Measurements from ENCODE around the gene DEFB125.
"Not testable (repeated sequence)": the region's sequence is repeated elsewhere in the genome, so short reads cannot be mapped to it uniquely, and the experiment has no call there.

The DEFB125 gene

DNA sequence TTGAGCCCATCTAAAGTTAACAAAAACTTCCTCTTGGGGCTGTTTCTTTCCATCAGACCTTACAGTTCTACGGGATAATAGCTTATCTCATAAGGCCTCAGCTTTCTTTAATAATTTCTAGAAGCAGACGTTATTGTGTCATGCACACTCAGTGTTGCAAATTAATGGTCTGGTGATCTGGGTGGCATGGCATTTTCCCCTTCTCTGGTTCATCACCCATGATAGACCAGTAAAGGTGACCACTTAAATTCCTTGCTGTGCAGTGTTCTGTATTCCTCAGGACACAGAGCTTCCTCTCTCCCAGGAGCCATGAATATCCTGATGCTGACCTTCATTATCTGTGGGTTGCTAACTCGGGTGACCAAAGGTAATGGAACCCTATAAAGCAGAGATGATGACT lies at the start of gene DEFB125:
DEFB125 (plus strand) TSS at position 272 of the 400 bp plus-strand sequence; CDS start at position 310, 38 bp downstream.
- no peak for DNase-seq (ENCODE audit: low read depth in 2 of 2)

GRCh38 chr20:60035-60918 lies 27.2 kb upstream of the DEFB125 start:
- DNase-seq (ENCODE audit: low read depth in 2 of 2) = no peak

- DNase-seq (ENCODE audit: low read depth in 2 of 2) = no peak
Observed at GRCh38 chr20:61230-61629, 26.2 kb upstream of the DEFB125 start.

GRCh38 chr20:61757-62156 lies 25.7 kb upstream of the DEFB125 start:
- DNase-seq (ENCODE audit: low read depth in 2 of 2) = no peak

GRCh38 chr20:62487-62886 lies 25.0 kb upstream of the DEFB125 start:
- DNase-seq (ENCODE audit: low read depth in 2 of 2) = no peak

GRCh38 chr20:64026-64603 lies 23.4 kb upstream of the DEFB125 start:
- DNase-seq (ENCODE audit: low read depth in 2 of 2) = no peak

DNA sequence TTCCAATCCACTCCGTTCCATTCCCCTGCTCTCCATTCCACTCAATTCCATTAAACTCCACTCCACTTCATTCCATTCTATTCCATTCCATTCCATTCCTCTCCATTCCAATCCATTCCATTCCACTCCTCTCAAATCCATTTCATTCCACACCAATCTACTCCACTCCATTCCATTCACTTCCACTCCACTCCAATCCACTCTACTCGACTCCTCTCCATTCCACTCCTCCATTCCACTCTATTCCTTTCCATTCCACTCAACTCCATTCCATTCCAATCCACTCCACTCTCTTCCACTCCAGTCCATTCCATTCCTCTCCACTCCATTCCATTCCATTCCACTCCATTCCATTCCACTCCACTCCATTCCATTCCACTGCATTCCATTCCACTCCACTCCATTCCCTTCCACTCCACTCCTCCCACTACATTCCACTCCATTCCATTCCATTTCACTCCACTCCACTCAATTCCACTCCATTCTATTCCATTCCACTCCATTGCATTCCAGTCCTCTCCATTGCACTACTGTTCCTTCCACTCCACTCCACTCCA lies 22.6 kb upstream of the DEFB125 start:
- no peak for DNase-seq (ENCODE audit: low read depth in 2 of 2)

DNA sequence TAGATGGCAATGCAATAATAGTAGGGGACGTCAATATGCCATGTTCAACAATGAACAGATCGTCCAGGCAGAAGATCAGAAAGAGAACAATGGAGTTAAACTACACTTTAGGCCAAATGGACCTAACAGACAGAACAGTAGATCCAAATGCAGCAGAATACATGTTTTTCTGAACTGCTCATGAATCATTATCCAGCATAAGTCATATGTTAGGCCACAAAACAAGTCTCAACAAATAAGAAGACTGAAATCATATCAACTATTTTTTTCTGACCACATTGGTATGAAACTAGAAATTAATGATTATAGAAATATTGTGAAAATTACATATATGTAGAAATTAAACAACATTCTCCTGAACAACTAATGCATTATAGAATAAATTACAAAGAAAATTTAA lies 10.2 kb upstream of the DEFB125 start:
- no peak for DNase-seq (ENCODE audit: low read depth in 2 of 2)

DNA sequence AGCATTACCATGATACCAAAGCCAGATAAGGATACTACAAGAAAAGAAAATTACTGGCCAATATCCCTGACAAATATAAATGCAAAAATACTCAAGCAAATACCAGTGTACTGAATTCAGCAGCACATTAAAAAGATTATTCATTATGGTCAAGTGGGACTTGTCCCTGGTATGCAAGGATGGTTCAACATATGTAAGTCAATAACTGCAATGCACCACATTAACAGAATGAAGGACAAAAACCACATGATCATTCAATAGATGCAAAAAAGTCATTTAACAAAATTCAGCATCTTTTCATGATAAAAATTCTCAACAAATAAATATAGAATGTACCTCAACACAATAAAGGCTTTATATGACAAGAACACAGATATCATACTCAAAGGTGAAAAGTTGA lies 9.1 kb upstream of the DEFB125 start:
- no peak for DNase-seq (ENCODE audit: low read depth in 2 of 2)

DNA sequence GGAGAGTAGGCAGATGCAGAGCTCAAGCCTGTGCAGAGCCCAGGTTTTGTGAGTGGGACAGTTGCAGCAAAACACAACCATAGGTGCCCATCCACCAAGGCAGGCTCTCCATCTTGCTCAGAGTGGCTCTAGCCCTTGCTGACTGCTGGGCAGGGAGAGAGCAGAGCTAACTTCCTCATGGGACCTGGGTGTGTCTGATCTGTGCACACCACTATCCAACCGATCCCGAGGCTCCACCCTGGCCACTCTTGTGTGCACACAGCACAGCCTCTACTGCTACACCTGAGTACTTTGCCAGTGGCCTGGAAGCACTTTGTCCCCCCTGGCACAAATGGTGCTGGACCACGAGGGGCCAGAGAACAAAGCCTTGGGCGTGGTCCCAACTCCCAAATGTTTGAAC lies 7.9 kb upstream of the DEFB125 start:
- DNase-seq (ENCODE audit: low read depth in 2 of 2) = no peak

DNA sequence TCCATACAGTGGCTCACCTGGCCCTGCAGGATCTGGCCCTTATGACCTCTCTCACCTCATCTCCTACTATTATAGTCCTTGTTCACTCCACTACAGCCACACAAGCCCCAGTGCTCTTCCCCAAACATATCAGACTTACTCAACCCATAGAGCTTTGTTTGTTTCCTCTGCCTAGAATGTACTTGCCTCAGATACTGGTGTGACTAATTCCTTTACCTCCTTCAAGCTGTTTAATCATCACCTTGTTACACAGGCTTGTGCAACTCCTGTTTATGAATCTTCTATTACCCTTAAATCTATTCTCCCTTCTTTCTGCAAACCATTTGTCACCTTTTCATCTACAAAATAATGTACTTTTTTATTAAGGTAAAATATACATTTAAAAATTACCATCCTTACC lies 3.2 kb downstream of the DEFB125 start:
- no peak for DNase-seq (ENCODE audit: low read depth in 2 of 2)

GRCh38 chr20:93641-94040 lies 6.2 kb downstream of the DEFB125 start:
- DNase-seq (ENCODE audit: low read depth in 2 of 2) = no peak

DNA sequence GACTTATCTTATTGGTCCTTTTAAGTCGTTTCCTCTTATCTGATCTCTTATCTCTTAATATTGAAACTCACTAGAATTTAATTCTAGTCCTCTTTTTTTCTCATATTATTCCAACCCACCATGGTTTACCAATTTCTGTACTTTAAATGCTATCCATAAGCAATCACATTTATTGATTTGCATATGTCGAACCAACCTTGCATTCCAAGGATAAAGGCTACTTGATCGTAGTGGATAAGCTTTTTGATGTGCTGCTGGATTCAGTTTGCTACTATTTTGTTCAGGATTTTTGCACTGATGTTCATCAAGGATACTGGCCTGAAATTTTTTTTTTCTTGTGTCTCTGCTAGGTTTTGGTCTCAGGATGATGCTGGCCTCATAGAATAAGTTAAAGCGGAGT lies 7.7 kb downstream of the DEFB125 start:
- DNase-seq (ENCODE audit: low read depth in 2 of 2) = no peak

DNA sequence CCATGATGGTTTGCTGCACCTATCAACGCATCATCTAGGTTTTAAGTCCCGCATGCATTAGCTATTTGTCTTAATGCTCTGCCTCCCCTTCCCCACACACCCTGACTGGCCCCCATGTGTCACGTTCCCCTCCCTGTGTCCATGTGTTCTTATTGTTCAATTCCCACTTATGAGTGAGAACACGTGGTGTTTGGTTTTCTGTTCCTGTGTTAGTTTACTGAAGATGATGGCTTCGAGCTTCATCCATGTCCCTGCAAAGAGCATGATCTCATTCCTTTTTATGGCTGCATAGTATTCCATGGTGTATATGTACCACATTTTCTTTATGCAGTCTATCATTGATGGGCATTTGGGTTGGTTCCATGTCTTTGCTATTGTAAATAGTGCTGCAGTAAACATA lies 10.2 kb downstream of the DEFB125 start:
- not testable (repeated sequence) for DNase-seq (ENCODE audit: low read depth in 2 of 2)

DNA sequence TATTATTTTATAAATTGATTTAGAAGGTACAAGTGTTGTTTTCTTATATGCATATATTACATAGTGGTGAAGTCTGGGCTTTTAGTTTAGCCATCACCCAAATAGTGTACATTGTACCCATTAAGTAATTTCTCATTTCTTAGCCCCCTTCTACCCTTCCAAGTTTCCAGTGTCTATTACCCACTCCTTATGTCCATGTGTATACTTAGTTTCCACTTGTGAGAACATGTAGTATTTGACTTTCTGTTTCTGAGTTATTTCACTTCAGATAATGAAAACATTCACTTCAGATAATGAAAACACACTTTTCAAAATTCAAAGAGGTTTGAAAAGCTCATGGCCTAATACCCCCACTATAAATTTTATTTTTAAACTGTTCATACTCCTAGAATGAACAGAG lies 14.5 kb downstream of the DEFB125 start:
- DNase-seq (ENCODE audit: low read depth in 2 of 2) = no peak

- DNase-seq (ENCODE audit: low read depth in 2 of 2) = no peak
Observed at GRCh38 chr20:103456-103855, 16.0 kb downstream of the DEFB125 start.

GRCh38 chr20:112396-112795 lies 24.9 kb downstream of the DEFB125 start:
- DNase-seq (ENCODE audit: low read depth in 2 of 2) = no peak

DNA sequence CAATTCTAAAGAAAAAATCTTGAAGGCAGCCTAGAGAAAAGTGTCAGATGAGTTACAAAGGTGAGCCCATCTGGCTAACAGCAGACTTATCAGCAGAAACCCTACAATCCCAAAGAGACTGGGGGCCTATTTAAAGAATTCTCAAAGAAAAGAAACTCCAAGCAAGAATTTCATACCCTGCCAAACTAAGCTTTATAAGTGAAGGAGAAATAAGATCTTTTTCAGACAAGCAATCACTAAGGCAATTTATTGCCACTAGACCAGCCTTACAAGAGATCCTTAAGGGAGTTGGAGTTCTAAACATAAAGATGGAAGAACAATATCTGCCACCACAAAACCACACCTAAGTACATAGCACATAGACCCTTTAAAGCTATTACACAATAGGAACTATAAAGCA lies 30.0 kb downstream of the DEFB125 start:
- no peak for DNase-seq (ENCODE audit: low read depth in 2 of 2)

GRCh38 chr20:129786-130323 lies 42.4 kb downstream of the DEFB125 start:
- DNase-seq (ENCODE audit: low read depth in 2 of 2) = not testable (repeated sequence)

DNA sequence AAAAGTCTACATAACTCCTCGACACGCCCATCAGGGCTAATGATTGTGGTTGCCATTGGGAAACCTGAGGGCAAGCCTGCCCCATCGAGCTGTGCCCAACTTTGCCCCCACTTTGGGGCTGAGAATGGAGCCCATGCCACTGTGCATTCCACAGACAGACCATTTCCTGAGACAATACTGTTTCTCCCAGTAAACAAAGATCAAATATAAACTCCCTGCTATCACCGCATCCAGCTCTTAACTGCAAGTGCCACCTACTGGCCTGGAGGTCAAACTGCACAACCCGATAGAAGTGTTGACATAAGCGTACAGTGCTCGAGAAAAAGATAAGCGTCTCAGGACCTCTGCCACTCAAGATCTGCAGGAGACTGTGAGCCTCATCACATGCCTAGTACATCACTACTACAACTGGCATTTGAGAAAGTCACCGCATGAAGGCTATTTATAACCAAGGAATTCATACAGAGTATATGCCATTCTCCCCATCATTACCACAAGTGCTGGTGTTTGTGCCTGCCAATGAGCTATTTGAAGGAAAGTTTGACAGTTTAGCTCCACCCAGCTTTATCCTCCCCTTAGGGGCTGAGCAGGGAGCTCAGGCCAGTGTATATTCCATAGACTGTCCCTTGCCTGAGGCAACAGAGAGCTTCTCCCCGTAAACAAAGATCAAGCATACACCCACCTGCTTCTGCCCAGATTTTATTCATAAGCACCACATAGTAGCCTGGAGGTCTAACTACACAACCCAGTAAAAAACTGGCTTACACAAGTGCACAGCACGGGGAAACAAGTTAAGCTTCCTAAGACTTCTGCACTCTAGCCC lies 50.4 kb downstream of the DEFB125 start:
- DNase-seq (ENCODE audit: low read depth in 2 of 2) = no peak

- no peak for DNase-seq (ENCODE audit: low read depth in 2 of 2)
Observed at GRCh38 chr20:142290-142689, 54.8 kb downstream of the DEFB125 start, which contains the start of gene DEFB126. TSS of gene DEFB126 (plus strand) at chr20:142590. CDS start at chr20:142629, 39 bp downstream.

- no peak for DNase-seq (ENCODE audit: low read depth in 2 of 2)
Observed at GRCh38 chr20:145877-146276, 58.4 kb downstream of the DEFB125 start.

Measured in stimulated activated CD8-positive, alpha-beta memory T cell treated with anti-CD3 and anti-CD28 coated beads, Interleukin-7, amount 100 ng/mL, for 1 hour (primary cell).